ENCODE results near the gene CEP350.

CEP350 gene

DNA sequence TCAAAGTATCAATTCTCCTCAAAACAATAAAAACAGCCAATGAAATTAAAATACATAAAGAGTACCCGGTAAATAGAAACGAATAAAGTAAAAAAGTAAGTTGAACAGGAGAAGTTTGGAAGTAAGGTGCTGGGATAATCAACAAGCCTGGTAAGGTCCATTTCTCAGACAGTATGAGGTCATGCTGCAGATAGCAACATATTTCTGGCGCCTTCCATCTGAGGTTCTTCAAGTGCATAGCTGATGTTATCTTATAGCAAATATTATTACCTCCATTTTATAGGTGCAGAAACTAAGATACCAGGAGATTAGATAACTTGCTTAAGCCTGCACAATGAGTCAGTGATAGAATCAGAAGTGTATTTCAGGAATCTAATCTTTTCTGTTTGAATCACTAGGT is 23.7 kb upstream of the CEP350 start:
- no peak for TF ChIP-seq EZH2phosphoT487 (IDR thresholded peaks at IDR 0.05; ENCODE audit: borderline replicate concordance)
- TF ChIP-seq, protein P1, sequence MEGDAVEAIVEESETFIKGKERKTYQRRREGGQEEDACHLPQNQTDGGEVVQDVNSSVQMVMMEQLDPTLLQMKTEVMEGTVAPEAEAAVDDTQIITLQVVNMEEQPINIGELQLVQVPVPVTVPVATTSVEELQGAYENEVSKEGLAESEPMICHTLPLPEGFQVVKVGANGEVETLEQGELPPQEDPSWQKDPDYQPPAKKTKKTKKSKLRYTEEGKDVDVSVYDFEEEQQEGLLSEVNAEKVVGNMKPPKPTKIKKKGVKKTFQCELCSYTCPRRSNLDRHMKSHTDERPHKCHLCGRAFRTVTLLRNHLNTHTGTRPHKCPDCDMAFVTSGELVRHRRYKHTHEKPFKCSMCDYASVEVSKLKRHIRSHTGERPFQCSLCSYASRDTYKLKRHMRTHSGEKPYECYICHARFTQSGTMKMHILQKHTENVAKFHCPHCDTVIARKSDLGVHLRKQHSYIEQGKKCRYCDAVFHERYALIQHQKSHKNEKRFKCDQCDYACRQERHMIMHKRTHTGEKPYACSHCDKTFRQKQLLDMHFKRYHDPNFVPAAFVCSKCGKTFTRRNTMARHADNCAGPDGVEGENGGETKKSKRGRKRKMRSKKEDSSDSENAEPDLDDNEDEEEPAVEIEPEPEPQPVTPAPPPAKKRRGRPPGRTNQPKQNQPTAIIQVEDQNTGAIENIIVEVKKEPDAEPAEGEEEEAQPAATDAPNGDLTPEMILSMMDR (conservative IDR thresholded peaks at IDR 0.05; ENCODE audit: low read length): no peak
- H3K4me3 ChIP-seq (ENCODE audit: low read length, poor library complexity, severe bottlenecking): no peak overlapping the region
- H4K20me1 ChIP-seq (ENCODE audit: insufficient read depth, low read length, poor library complexity, severe bottlenecking): no peaks in the 10 kb centered on the region
- H3K27me3 ChIP-seq (ENCODE audit: insufficient read depth, low read length, poor library complexity, severe bottlenecking): no peaks in the 10 kb centered on the region
- peaks cover 4% of the 10 kb centered on the region for H3K4me1 ChIP-seq (ENCODE audit: insufficient read depth, low read length, poor library complexity, severe bottlenecking)
- H3F3A ChIP-seq (ENCODE audit: low read depth): no peaks in the 10 kb centered on the region
- no peaks in the 10 kb centered on the region for H3K36me3 ChIP-seq (ENCODE audit: insufficient read depth, low read length)
- no peaks in the 10 kb centered on the region for H3K79me2 ChIP-seq (ENCODE audit: insufficient read depth, low read length)
- H2AFZ ChIP-seq (ENCODE audit: low read length): no peak overlapping the region
- H3K9me2 ChIP-seq (replicated peaks; ENCODE audit: low read depth, low read length): no peaks in the 10 kb centered on the region
- H3K9ac ChIP-seq (ENCODE audit: low read depth, low read length, poor library complexity, severe bottlenecking): no peak overlapping the region
- no peaks in the 10 kb centered on the region for H3K9me3 ChIP-seq (ENCODE audit: insufficient read depth, low read depth, low read length)
- H3K4me2 ChIP-seq (ENCODE audit: low read depth, low read length, poor library complexity, severe bottlenecking): no peak overlapping the region

DNA sequence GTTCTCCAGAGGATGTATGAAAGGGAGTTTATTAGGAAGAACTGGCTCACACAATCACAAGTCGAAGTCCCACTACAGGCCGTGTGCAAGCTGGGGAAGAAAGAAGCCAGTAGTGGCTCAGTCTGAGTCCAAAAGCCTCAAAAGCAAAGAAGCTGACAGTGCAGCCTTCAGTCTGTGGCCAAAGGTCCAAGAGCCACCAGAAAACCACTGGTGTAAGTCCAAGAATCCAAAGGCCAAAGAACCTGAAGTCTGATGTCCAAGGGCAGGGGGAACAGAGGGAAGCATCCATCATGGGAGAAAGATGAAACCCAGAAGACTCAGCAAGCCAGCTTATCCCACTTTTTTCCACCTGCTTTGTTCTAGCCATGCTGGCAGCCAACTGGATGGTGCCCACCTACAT is 21.4 kb upstream of the CEP350 start:
- no peak overlapping the region for H2AFZ ChIP-seq (ENCODE audit: low read length)
- no peaks in the 10 kb centered on the region for H3K36me3 ChIP-seq (ENCODE audit: insufficient read depth, low read length)

DNA sequence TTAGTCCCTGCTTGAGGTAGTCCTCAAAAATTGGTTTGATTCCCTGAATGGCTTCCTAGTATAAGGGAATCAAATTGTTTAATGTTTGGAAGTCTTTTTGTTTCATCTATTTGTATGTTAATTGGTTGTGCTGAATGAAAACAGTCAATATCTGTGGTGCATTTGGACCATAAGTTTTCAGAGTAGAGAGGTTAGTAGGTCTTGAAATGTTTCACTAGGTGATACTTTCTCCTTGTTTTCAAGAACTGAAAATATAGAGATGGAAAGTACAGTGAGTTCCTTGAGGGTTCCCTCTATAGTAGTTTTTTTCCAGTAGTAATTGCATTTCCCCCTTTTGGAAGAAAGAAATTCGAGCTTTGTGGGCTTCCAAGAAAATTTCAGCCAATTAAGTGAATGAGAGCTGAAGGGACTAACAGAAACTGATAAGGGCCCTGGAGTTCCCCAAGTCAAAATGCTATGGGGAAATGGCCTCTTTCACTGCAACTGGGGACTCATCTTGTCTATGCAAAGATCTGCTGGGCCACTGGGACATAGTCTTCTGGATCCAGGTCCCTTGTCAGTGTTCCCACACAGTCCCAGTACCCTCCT is 18.6 kb upstream of the CEP350 start:
- Histone ChIP-seq H3K4me2 (ENCODE audit: low read depth, low read length, poor library complexity, severe bottlenecking) (no peak overlapping the region), H3K9ac (ENCODE audit: low read depth, low read length, poor library complexity, severe bottlenecking) (no peak overlapping the region), H3K79me2 (ENCODE audit: insufficient read depth, low read length) (no peaks in the 10 kb centered on the region), H3K9me3 (ENCODE audit: insufficient read depth, low read depth, low read length) (no peaks in the 10 kb centered on the region), H2AFZ (ENCODE audit: low read length) (no peak overlapping the region), H3K36me3 (ENCODE audit: insufficient read depth, low read length) (no peaks in the 10 kb centered on the region), H4K20me1 (ENCODE audit: insufficient read depth, low read length, poor library complexity, severe bottlenecking) (no peaks in the 10 kb centered on the region), H3K9me2 (replicated peaks; ENCODE audit: low read depth, low read length) (no peaks in the 10 kb centered on the region), H3K4me1 (ENCODE audit: insufficient read depth, low read length, poor library complexity, severe bottlenecking) (peaks cover 2% of the 10 kb centered on the region), H3K4me3 (ENCODE audit: low read length, poor library complexity, severe bottlenecking) (no peak overlapping the region), H3K27me3 (ENCODE audit: insufficient read depth, low read length, poor library complexity, severe bottlenecking) (no peaks in the 10 kb centered on the region), H3F3A (ENCODE audit: low read depth) (no peaks in the 10 kb centered on the region)
- TF ChIP-seq, protein P1 (conservative IDR thresholded peaks at IDR 0.05; ENCODE audit: low read length): no peak

More for the DNA sequence above, 21.4 kb upstream of the CEP350 start:
- no peaks in the 10 kb centered on the region for H3K9me3 ChIP-seq (ENCODE audit: insufficient read depth, low read depth, low read length)
- H3K79me2 ChIP-seq (ENCODE audit: insufficient read depth, low read length): no peaks in the 10 kb centered on the region
- no peaks in the 10 kb centered on the region for H4K20me1 ChIP-seq (ENCODE audit: insufficient read depth, low read length, poor library complexity, severe bottlenecking)
- H3K4me3 ChIP-seq (ENCODE audit: low read length, poor library complexity, severe bottlenecking): no peak overlapping the region
- H3F3A ChIP-seq (ENCODE audit: low read depth): no peaks in the 10 kb centered on the region
- no peaks in the 10 kb centered on the region for H3K27me3 ChIP-seq (ENCODE audit: insufficient read depth, low read length, poor library complexity, severe bottlenecking)
- H3K4me1 ChIP-seq (ENCODE audit: insufficient read depth, low read length, poor library complexity, severe bottlenecking): peaks cover 4% of the 10 kb centered on the region
- H3K4me2 ChIP-seq (ENCODE audit: low read depth, low read length, poor library complexity, severe bottlenecking): no peak overlapping the region
- H3K9ac ChIP-seq (ENCODE audit: low read depth, low read length, poor library complexity, severe bottlenecking): no peak overlapping the region
- H3K9me2 ChIP-seq (replicated peaks; ENCODE audit: low read depth, low read length): no peaks in the 10 kb centered on the region
- TF ChIP-seq EZH2phosphoT487 (IDR thresholded peaks at IDR 0.05; ENCODE audit: borderline replicate concordance): no peak
- TF ChIP-seq, protein P1 (conservative IDR thresholded peaks at IDR 0.05; ENCODE audit: low read length): no peak
